Fibroblast of pulmonary artery (primary cell): ENCODE results near the gene UCK2.
A peak's percentile ranks its signal among the peaks of the same experiment; 100 is the strongest.

Source experiments
- DNase-seq: peaks from one replicate; pipeline ENCODE4 v3.0.0-alpha.2; 2010; ENCODE audit warnings: low read depth
- H3K4me3 ChIP-seq: replicated peaks from 2 replicates; pipeline ENCODE4 v1.5.1; 2011; ENCODE audit warnings: low read depth, mild to moderate bottlenecking, control low read depth, low read length, moderate library complexity
- TF ChIP-seq, protein P1 (sequence below): IDR thresholded peaks from 2 replicates; pipeline ENCODE4 v1.5.1; 2011; ENCODE audit warnings: mild to moderate bottlenecking, control low read depth, low read length, inconsistent platforms; ENCODE audit errors: missing control alignments

UCK2 gene

DNA sequence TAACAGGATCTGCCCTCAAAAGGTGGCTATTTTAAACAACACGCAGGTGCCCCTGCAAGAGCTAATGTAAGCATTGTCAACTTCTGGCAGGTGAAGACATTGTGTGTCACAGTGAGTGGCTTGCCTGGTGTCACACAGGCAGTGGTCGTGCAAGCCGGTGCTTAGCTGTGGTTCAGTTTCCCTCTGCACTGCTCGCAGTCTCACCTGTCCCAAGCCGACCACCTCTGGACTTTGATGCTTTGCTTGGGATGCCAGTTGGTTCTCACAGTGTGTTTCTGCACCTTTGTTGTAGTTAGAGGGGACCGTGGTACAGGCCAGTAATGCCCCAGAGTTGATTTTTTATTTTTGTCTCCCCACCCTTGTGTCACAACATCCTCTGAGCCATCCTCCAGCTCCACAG, 85.2 kb downstream of the UCK2 start:
- no peak overlapping the region for H3K4me3 ChIP-seq
- TF ChIP-seq, protein P1, sequence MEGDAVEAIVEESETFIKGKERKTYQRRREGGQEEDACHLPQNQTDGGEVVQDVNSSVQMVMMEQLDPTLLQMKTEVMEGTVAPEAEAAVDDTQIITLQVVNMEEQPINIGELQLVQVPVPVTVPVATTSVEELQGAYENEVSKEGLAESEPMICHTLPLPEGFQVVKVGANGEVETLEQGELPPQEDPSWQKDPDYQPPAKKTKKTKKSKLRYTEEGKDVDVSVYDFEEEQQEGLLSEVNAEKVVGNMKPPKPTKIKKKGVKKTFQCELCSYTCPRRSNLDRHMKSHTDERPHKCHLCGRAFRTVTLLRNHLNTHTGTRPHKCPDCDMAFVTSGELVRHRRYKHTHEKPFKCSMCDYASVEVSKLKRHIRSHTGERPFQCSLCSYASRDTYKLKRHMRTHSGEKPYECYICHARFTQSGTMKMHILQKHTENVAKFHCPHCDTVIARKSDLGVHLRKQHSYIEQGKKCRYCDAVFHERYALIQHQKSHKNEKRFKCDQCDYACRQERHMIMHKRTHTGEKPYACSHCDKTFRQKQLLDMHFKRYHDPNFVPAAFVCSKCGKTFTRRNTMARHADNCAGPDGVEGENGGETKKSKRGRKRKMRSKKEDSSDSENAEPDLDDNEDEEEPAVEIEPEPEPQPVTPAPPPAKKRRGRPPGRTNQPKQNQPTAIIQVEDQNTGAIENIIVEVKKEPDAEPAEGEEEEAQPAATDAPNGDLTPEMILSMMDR: no peak
- no peak for DNase-seq

DNA sequence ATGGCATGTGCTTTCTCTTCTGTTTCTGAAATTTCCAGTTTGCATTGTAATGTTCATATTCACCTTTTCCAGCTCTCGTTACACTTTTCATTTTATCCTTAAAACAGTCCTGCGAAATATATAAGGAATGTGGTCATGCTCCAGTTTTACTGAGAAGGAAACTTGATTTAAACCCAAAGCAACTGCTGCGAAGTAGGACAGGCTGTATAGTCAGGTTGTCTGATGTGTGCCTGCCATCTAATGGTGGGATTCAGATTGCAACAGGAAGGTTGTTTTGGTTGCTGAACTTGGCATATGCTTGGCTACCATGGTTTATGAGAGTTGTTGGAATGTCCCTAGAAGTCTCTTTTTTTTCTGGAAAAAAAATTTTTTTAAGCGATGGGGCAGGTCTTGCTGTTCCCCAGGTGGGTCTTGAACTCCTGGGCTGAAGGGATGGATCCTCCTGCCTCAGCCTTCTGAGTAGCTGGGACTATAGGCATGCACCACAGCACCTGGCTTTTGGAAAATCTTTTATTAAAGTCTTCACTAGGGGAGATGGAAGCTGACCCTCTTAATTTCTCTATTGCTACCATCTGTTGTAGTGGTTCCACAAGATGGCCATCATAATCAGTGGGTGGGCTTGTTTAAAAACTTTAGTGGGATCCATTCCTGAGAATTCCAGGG, 86.9 kb downstream of the UCK2 start:
- no peak overlapping the region for H3K4me3 ChIP-seq
- DNase-seq: peak; percentile 92
- TF ChIP-seq, protein P1: peak; percentile 93

GRCh38 chr1:165915480-165915879, 88.1 kb downstream of the UCK2 start:
- no peak overlapping the region for H3K4me3 ChIP-seq
- TF ChIP-seq, protein P1: no peak
- DNase-seq: no peak

DNA sequence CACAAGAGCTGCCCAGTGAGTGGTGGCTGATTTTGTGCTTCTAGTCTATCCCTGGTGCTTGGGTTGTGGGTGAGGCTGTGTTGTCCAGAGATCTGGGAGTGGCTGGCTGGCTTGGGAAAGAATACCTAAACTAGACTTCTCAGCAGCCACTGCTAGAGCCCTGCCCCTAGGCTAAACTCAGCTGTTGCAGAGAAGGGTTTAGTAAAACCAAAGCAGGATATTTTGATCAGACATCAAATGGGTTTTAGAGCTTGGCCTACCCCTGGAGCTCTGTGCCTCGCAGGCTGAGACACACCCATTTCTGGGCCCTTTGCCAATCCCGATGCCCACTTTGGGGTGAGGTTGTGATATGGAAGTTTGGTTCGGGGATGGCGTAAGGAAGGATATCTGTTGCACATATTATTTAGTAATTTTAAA, 88.5 kb downstream of the UCK2 start:
- H3K4me3 ChIP-seq: no peak overlapping the region
- TF ChIP-seq, protein P1: no peak
- no peak for DNase-seq

- TF ChIP-seq, protein P1: no peak
- no peak for DNase-seq
- H3K4me3 ChIP-seq: no peak overlapping the region
These were observed 89.8 kb downstream of the UCK2 start for GRCh38 chr1:165917166-165917565.

GRCh38 chr1:165924117-165924516, 96.7 kb downstream of the UCK2 start:
- TF ChIP-seq, protein P1: no peak
- no peak overlapping the region for H3K4me3 ChIP-seq
- DNase-seq: peak; percentile 36

- no peak overlapping the region for H3K4me3 ChIP-seq
- DNase-seq: no peak
- TF ChIP-seq, protein P1: no peak
These were observed 98.2 kb downstream of the UCK2 start for GRCh38 chr1:165925498-165926079.
